T-cell (primary cell): ENCODE measurements around the gene DAPP1. TPM values are rescaled to one million over a fixed set of nuclear protein-coding genes. Genes with fewer than 3 reads are reported as not detected.
A peak's percentile ranks its signal among the peaks of the same experiment; 100 is the strongest.

Experiments used
- ATAC-seq, 4 experiments: fragments of 200-7000 bp in 3 of 4; fragments of 150-1000 bp in 1 of 4; cut with Tn5 transposase; replicated peaks in 1 of 4; 1 replicate in 3 of 4; 2 replicates in 1 of 4; pipeline ENCODE4 v1.10.0; 2021; ENCODE audit warnings: moderate library complexity in 3 of 4, mild to moderate bottlenecking in 2 of 4, moderate number of reproducible peaks in 1 of 4
- CTCF ChIA-PET, 2 donors: fragments of 300-600 bp; sonication (Branson Sonifier 250); formaldehyde crosslinking; loops; one replicate each; lab custom pipeline; 2022; ENCODE audit warnings: antibody characterized with exemption in 2 of 2; lab: Charles Lee
- POLR2A ChIA-PET, 2 donors: fragments of 300-600 bp; sonication (Branson Sonifier 250); formaldehyde crosslinking; loops; one replicate each; lab custom pipeline; 2022; ENCODE audit warnings: antibody characterized with exemption in 2 of 2; lab: Charles Lee
- DNase-seq, 35 experiments: peaks; one replicate each; pipeline versions ENCODE4 v3.0.0 to v3.0.0-alpha.2; 2013 to 2023
- H3K27ac ChIP-seq: one replicate; pipeline ENCODE4 v1.5.1; 2013; ENCODE audit warnings: low read length
- H3K27me3 ChIP-seq, 2 experiments: replicated peaks in 1 of 2; 1 replicate in 1 of 2; 2 replicates in 1 of 2; pipeline versions ENCODE4 v1.6.1 to v1.7.0; 2013; ENCODE audit warnings: low read length in 1 of 2, mixed read lengths in 1 of 2; ENCODE audit not compliant: control insufficient read depth in 2 of 2, insufficient read depth in 2 of 2; ENCODE audit errors: extremely low read depth in 1 of 2
- H3K36me3 ChIP-seq, 2 donors: 1 replicate in 1 of 2; 2 replicates in 1 of 2; pipeline versions ENCODE4 v1.6.1 to v1.7.0; 2013; ENCODE audit warnings: low read length in 1 of 2; ENCODE audit not compliant: control insufficient read depth in 2 of 2, insufficient read depth in 1 of 2; ENCODE audit errors: extremely low read depth in 1 of 2
- H3K4me1 ChIP-seq, 2 experiments: 1 replicate in 1 of 2; 2 replicates in 1 of 2; pipeline versions ENCODE4 v1.6.1 to v1.7.0; 2013; ENCODE audit warnings: low read length in 2 of 2, mixed read lengths in 1 of 2; ENCODE audit not compliant: insufficient read depth in 2 of 2, control insufficient read depth in 1 of 2; ENCODE audit errors: extremely low read depth in 1 of 2
- H3K4me3 ChIP-seq, 2 donors: 1 replicate in 1 of 2; 2 replicates in 1 of 2; pipeline versions ENCODE4 v1.5.1 to v1.7.0; 2013; ENCODE audit warnings: mild to moderate bottlenecking in 2 of 2, low read length in 1 of 2, moderate library complexity in 1 of 2; ENCODE audit not compliant: control insufficient read depth in 1 of 2; ENCODE audit errors: extremely low read depth in 1 of 2
- H3K9me3 ChIP-seq: 2 replicates; pipeline ENCODE4 v1.7.0; 2013
- H3K27ac Mint-ChIP-seq, 2 donors: one replicate each; pipeline ENCODE4 v1.8.0; 2020 to 2021; ENCODE audit warnings: mild to moderate bottlenecking in 2 of 2, mixed read lengths in 2 of 2
- H3K27me3 Mint-ChIP-seq, 2 donors: one replicate each; pipeline ENCODE4 v1.8.0; 2021 to 2022; ENCODE audit warnings: mixed read lengths in 2 of 2
- H3K36me3 Mint-ChIP-seq: one replicate; pipeline ENCODE4 v1.8.0; 2021; ENCODE audit warnings: mixed read lengths
- H3K4me1 Mint-ChIP-seq, 3 donors: one replicate each; pipeline ENCODE4 v1.8.0; 2020 to 2022; ENCODE audit warnings: mixed read lengths in 3 of 3, mild to moderate bottlenecking in 1 of 3
- H3K4me3 Mint-ChIP-seq, 3 donors: one replicate each; pipeline ENCODE4 v1.8.0; 2020 to 2022; ENCODE audit warnings: mild to moderate bottlenecking in 3 of 3, mixed read lengths in 3 of 3, moderate library complexity in 3 of 3
- H3K9me3 Mint-ChIP-seq, 3 donors: one replicate each; pipeline ENCODE4 v1.8.0; 2020 to 2022; ENCODE audit warnings: mixed read lengths in 3 of 3
- WGBS: methylation state at CpG from one replicate; pipeline ENCODE4 v1.1.5; 2013; ENCODE audit warnings: missing lambda C conversion rate; ENCODE audit not compliant: insufficient coverage; 5-methylcytosine and 5-hydroxymethylcytosine counted together
- total RNA-seq, 35 experiments: library from RNA in 6 of 35; stranded (reverse) in 6 of 35; fragments of 120-200 nt in 1 of 35; gene quantifications; one replicate each; pipeline versions ENCODE4 v1.2.1 to v1.2.4 and lab custom pipeline; 2013 to 2026

The DAPP1 gene
- total RNA-seq, 5 donors from 2014 or later (not counting 1 experiment from before 2014, with no cell fraction given), result 12.9 to 18.7 (median 14.3) TPM

- DNase-seq, result no peak
- no peak overlapping the region for H3K27ac Mint-ChIP-seq
- peaks cover 2 to 21% (median 16%) of the 10 kb centered on the region in 3 donors for H3K4me1 Mint-ChIP-seq
- H3K27me3 ChIP-seq, result no peaks in the 10 kb centered on the region
- no peak for ATAC-seq
- no peaks in the 10 kb centered on the region for H3K9me3 ChIP-seq
- H3K4me3 ChIP-seq, result no peak overlapping the region
- H3K27me3 Mint-ChIP-seq, result no peaks in the 10 kb centered on the region
- no peak overlapping the region for H3K4me3 Mint-ChIP-seq
- POLR2A ChIA-PET, result no interaction called here
- CTCF ChIA-PET, result interaction anchor here (0.6 to 1.5 kb wide), 9 partner anchors 62 to 1784 kb away, joined by 3 to 17 read pairs (median 5); partner anchors contain the start of genes H2AZ1 (in 1 of the 2) and TRMT10A (in 1 of the 2)
- no peaks in the 10 kb centered on the region for H3K4me1 ChIP-seq
- peaks cover 20% of the 10 kb centered on the region for H3K36me3 Mint-ChIP-seq
- no peak overlapping the region for H3K27ac ChIP-seq
- H3K36me3 ChIP-seq, result peaks cover 0 to 40% of the 10 kb centered on the region in 2 donors
- no peaks in the 10 kb centered on the region for H3K9me3 Mint-ChIP-seq
Observed at GRCh38 chr4:99885687-99886086, 69.1 kb downstream of the DAPP1 start.

- ChIA-PET POLR2A (no interaction called here), CTCF (interaction anchor here (0.6 to 1.5 kb wide), 8 partner anchors 56 to 425 kb away, joined by 3 to 7 read pairs (median 4); partner anchors contain the start of gene TRMT10A (in 1 of the 2))
- no peak for ATAC-seq
- peaks cover 22% of the 10 kb centered on the region for H3K36me3 Mint-ChIP-seq
- Histone ChIP-seq H3K27ac (no peak overlapping the region), H3K36me3 (peaks cover 0 to 37% of the 10 kb centered on the region in 2 donors), H3K4me1 (no peaks in the 10 kb centered on the region), H3K4me3 (no peak overlapping the region), H3K27me3 (no peaks in the 10 kb centered on the region), H3K9me3 (no peaks in the 10 kb centered on the region)
- no peak for DNase-seq
- no peak overlapping the region for H3K4me3 Mint-ChIP-seq
- no peak overlapping the region for H3K27ac Mint-ChIP-seq
- H3K9me3 Mint-ChIP-seq, result no peaks in the 10 kb centered on the region
- no peaks in the 10 kb centered on the region for H3K27me3 Mint-ChIP-seq
- no CpG with 5 or more reads among the region's 4 CpGs for WGBS
- peaks cover 6 to 26% (median 21%) of the 10 kb centered on the region in 3 donors for H3K4me1 Mint-ChIP-seq
Observed at GRCh38 chr4:99886146-99886545, 69.5 kb downstream of the DAPP1 start.

DNA sequence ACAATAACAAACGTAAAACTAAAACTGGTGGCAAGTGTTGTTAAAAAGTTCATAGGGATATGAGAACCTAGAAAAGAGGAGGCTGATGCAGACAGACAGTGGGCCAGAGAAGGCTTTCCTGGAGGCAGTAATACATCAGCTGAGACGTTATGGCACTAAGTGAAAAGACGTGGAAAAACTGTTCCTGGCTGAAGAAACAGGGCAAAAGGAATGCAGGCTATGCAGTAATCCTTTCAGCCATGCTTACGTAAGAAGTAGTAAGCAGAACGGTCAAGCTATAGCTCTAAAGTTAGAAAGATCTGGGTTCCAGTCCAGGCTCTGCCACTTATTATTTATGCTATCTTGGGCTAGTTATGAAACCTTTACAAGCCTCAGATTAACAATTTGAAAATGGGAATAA is 71.2 kb downstream of the DAPP1 start:
- no peaks in the 10 kb centered on the region for H3K27me3 Mint-ChIP-seq
- Histone ChIP-seq H3K27ac (no peak overlapping the region), H3K4me1 (peaks cover 3 to 4% of the 10 kb centered on the region in 2 experiments), H3K4me3 (no peak overlapping the region), H3K9me3 (no peaks in the 10 kb centered on the region), H3K27me3 (no peaks in the 10 kb centered on the region), H3K36me3 (peaks cover 0 to 33% of the 10 kb centered on the region in 2 donors)
- peaks cover 20 to 39% (median 32%) of the 10 kb centered on the region in 3 donors for H3K4me1 Mint-ChIP-seq
- peaks cover 21% of the 10 kb centered on the region for H3K36me3 Mint-ChIP-seq
- ChIA-PET CTCF (interaction anchor here (0.6 to 0.9 kb wide), 3 partner anchors 76 to 1006 kb away, joined by 3 to 4 read pairs (median 4); no protein-coding TSS in a partner anchor), POLR2A (no interaction called here)
- 92% methylated on average over 3 of the region's 5 CpGs for WGBS
- H3K27ac Mint-ChIP-seq, result peak overlapping the region in 1 of 2 donors; percentile 34
- H3K4me3 Mint-ChIP-seq, result no peak overlapping the region
- no peak for DNase-seq
- ATAC-seq, result no peak
- H3K9me3 Mint-ChIP-seq, result no peaks in the 10 kb centered on the region

DNA sequence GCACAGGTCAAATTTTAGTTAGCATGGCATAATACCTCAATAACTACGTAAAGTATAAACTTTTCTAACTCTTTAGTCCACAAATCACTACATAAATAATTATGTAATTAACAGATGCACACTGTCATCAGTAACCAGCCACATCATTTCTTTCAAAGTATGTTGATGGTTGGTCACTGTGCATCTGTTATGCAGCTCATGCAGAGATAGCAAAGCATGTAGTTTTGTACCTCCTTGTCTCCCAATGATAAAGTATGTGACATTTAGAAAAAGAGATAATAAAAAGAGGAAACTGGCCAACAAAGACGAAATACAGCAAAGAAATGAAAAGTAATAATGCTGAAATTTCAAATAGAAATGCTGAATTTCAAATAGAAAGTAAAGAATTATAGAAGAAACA is 74.7 kb downstream of the DAPP1 start:
- no peak overlapping the region for H3K27ac Mint-ChIP-seq
- Histone ChIP-seq H3K27me3 (no peaks in the 10 kb centered on the region), H3K9me3 (no peaks in the 10 kb centered on the region), H3K4me1 (peaks cover 17 to 25% of the 10 kb centered on the region in 2 experiments), H3K36me3 (peaks cover 0 to 19% of the 10 kb centered on the region in 2 donors), H3K27ac (no peak overlapping the region), H3K4me3 (no peak overlapping the region)
- no peak for ATAC-seq
- 100% methylated on average over 1 of the region's 2 CpGs for WGBS
- ChIA-PET POLR2A (interaction anchor here in 1 of 2 donors (0.6 kb wide), 1 partner anchor 202 kb away, joined by 3 read pairs; no protein-coding TSS in a partner anchor), CTCF (no interaction called here)
- H3K36me3 Mint-ChIP-seq, result peaks cover 21% of the 10 kb centered on the region
- peak overlapping the region; percentile 3 to 17 (median 4) for H3K4me3 Mint-ChIP-seq
- H3K27me3 Mint-ChIP-seq, result no peaks in the 10 kb centered on the region
- peaks cover 44 to 60% (median 56%) of the 10 kb centered on the region in 3 donors for H3K4me1 Mint-ChIP-seq
- DNase-seq, result no peak
- H3K9me3 Mint-ChIP-seq, result no peaks in the 10 kb centered on the region

- H3K27ac Mint-ChIP-seq, result peak overlapping the region; percentile 97
- no peak overlapping the region for H3K4me3 ChIP-seq
- ChIA-PET CTCF (interaction anchor here in 1 of 2 donors (0.7 kb wide), 1 partner anchor 57 kb away, joined by 5 read pairs; the partner anchor contains the start of gene H2AZ1), POLR2A (no interaction called here)
- ATAC-seq (no peak), DNase-seq (no peak)
- H3K36me3 Mint-ChIP-seq, result peaks cover 15% of the 10 kb centered on the region
- peaks cover 0 to 13% of the 10 kb centered on the region in 2 donors for H3K36me3 ChIP-seq
- H3K27me3 Mint-ChIP-seq, result no peaks in the 10 kb centered on the region
- peaks cover 17 to 25% of the 10 kb centered on the region in 2 experiments for H3K4me1 ChIP-seq
- 97% methylated on average over 7 of the region's 8 CpGs for WGBS
- no peaks in the 10 kb centered on the region for H3K9me3 Mint-ChIP-seq
- H3K4me1 Mint-ChIP-seq, result peaks cover 44 to 55% (median 53%) of the 10 kb centered on the region in 3 donors
- H3K9me3 ChIP-seq, result no peaks in the 10 kb centered on the region
- H3K27ac ChIP-seq, result no peak overlapping the region
- no peaks in the 10 kb centered on the region for H3K27me3 ChIP-seq
- H3K4me3 Mint-ChIP-seq, result peak overlapping the region; percentile 93 to 97 (median 97)
Observed at GRCh38 chr4:99893029-99893428, 76.4 kb downstream of the DAPP1 start.

DNA sequence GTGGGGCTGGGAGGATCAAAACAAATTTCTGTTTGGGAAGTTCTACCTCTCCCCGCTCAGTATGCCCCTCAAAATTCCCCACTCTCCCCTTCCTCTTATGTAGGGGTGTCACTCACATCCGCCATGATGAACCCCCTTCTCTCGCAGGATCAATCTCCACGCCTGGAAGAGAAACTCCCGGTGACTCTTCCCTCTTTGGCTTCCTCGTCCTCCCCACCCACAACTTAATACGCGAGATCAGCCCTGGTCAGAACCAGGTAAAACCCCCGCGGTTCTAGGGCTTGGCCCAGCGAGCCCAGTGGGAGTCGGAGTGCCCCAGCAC is 77.2 kb downstream of the DAPP1 start:
- peak overlapping the region; percentile 64 for H3K27ac ChIP-seq
- 0% methylated on average over 11 of the region's 12 CpGs for WGBS
- H3K4me3 Mint-ChIP-seq, result peak overlapping the region; percentile 93 to 97 (median 97)
- no peaks in the 10 kb centered on the region for H3K27me3 ChIP-seq
- no peaks in the 10 kb centered on the region for H3K9me3 Mint-ChIP-seq
- ATAC-seq, result no peak
- peaks cover 17 to 25% of the 10 kb centered on the region in 2 experiments for H3K4me1 ChIP-seq
- H3K36me3 Mint-ChIP-seq, result peaks cover 15% of the 10 kb centered on the region
- peak overlapping the region; percentile 63 to 93 for H3K4me3 ChIP-seq
- ChIA-PET POLR2A (interaction anchor here (0.6 to 1.6 kb wide), 9 partner anchors 47 to 1499 kb away, joined by 3 to 27 read pairs (median 5); partner anchors contain the start of genes DNAJB14 (in 2 of the 2) and H2AZ1 (in 1 of the 2)), CTCF (interaction anchor here in 1 of 2 donors (1.4 to 2.5 kb wide), 6 partner anchors 9 to 330 kb away, joined by 5 to 33 read pairs (median 6); partner anchors contain the start of genes DNAJB14 and TRMT10A)
- peak overlapping the region; percentile 97 for H3K27ac Mint-ChIP-seq
- H3K36me3 ChIP-seq, result peaks cover 0 to 12% of the 10 kb centered on the region in 2 donors
- no peaks in the 10 kb centered on the region for H3K9me3 ChIP-seq
- DNase-seq, result peak in 1 of 35 experiments; percentile 2
- peaks cover 44 to 52% (median 50%) of the 10 kb centered on the region in 3 donors for H3K4me1 Mint-ChIP-seq
- H3K27me3 Mint-ChIP-seq, result no peaks in the 10 kb centered on the region
